ENCODE measurements around the gene SYT1. TPM values are rescaled to one million over a fixed set of nuclear protein-coding genes. Genes with fewer than 3 reads are reported as not detected.

Gene SYT1
- total RNA-seq, 1 donor from 2014 or later: 33.2 TPM

- H3K9ac ChIP-seq (ENCODE audit: low read length): no peak overlapping the region
- no peaks in the 10 kb centered on the region for H3K9me3 ChIP-seq (ENCODE audit: insufficient read depth, low read depth, low read length)
- TF ChIP-seq CTCF (IDR thresholded peaks at IDR 0.05; ENCODE audit: insufficient read depth, low read depth, low read length): no peak
- H3K4me3 Mint-ChIP-seq (ENCODE audit: unreplicated experiment): no peak overlapping the region
- H3K4me1 Mint-ChIP-seq (ENCODE audit: low read depth, unreplicated experiment): peaks cover 32% of the 10 kb centered on the region
- no peaks in the 10 kb centered on the region for H3K36me3 ChIP-seq (ENCODE audit: insufficient read depth, low read length)
- no peaks in the 10 kb centered on the region for H3K36me3 Mint-ChIP-seq (ENCODE audit: low read depth, unreplicated experiment)
- H3K79me2 ChIP-seq (ENCODE audit: insufficient read depth, low read length): no peaks in the 10 kb centered on the region
- H3K4me3 ChIP-seq (ENCODE audit: insufficient read depth, low read depth, low read length): no peak overlapping the region
- H3K27me3 ChIP-seq (ENCODE audit: insufficient read depth, low read length): no peaks in the 10 kb centered on the region
- no peak for FAIRE-seq
- no peaks in the 10 kb centered on the region for H3K27me3 Mint-ChIP-seq (ENCODE audit: low read depth, unreplicated experiment)
- H3K4me1 ChIP-seq (ENCODE audit: insufficient read depth, low read length): peaks cover 25% of the 10 kb centered on the region
- peak; percentile 27 for DNase-seq (ENCODE audit: low read depth)
- H3K27ac ChIP-seq (ENCODE audit: low read depth, low read length): no peak overlapping the region
- no peaks in the 10 kb centered on the region for H3K9me3 Mint-ChIP-seq (ENCODE audit: unreplicated experiment)
- no peak overlapping the region for H3K27ac Mint-ChIP-seq (ENCODE audit: unreplicated experiment)
- no peak overlapping the region for H2AFZ ChIP-seq (ENCODE audit: low read depth, low read length)
- no peak overlapping the region for H3K4me2 ChIP-seq (ENCODE audit: low read length)
- no peaks in the 10 kb centered on the region for H4K20me1 ChIP-seq (ENCODE audit: insufficient read depth, low read length)
Measured at GRCh38 chr12:78885466-78885865, 20.9 kb downstream of the SYT1 start.

- no peaks in the 10 kb centered on the region for H3K27me3 ChIP-seq (ENCODE audit: insufficient read depth, low read length)
- DNase-seq (ENCODE audit: low read depth): peak; percentile 90
- Mint-ChIP-seq H3K36me3 (ENCODE audit: low read depth, unreplicated experiment) (no peaks in the 10 kb centered on the region), H3K9me3 (ENCODE audit: unreplicated experiment) (no peaks in the 10 kb centered on the region), H3K4me3 (ENCODE audit: unreplicated experiment) (no peak overlapping the region), H3K4me1 (ENCODE audit: low read depth, unreplicated experiment) (peaks cover 20% of the 10 kb centered on the region), H3K27me3 (ENCODE audit: low read depth, unreplicated experiment) (no peaks in the 10 kb centered on the region), H3K27ac (ENCODE audit: unreplicated experiment) (peak overlapping the region; percentile 95)
- no peaks in the 10 kb centered on the region for H3K36me3 ChIP-seq (ENCODE audit: insufficient read depth, low read length)
- no peaks in the 10 kb centered on the region for H4K20me1 ChIP-seq (ENCODE audit: insufficient read depth, low read length)
- FAIRE-seq: peak; percentile 66
- H3K9ac ChIP-seq (ENCODE audit: low read length): peak overlapping the region; percentile 52
- peak overlapping the region; percentile 54 for H2AFZ ChIP-seq (ENCODE audit: low read depth, low read length)
- no peaks in the 10 kb centered on the region for H3K79me2 ChIP-seq (ENCODE audit: insufficient read depth, low read length)
- no peaks in the 10 kb centered on the region for H3K9me3 ChIP-seq (ENCODE audit: insufficient read depth, low read depth, low read length)
- H3K4me2 ChIP-seq (ENCODE audit: low read length): peak overlapping the region; percentile 71
- peak overlapping the region; percentile 46 for H3K4me3 ChIP-seq (ENCODE audit: insufficient read depth, low read depth, low read length)
- peaks cover 20% of the 10 kb centered on the region for H3K4me1 ChIP-seq (ENCODE audit: insufficient read depth, low read length)
- TF ChIP-seq EZH2 (IDR thresholded peaks at IDR 0.05; ENCODE audit: insufficient read depth, low read length) (no peak), CTCF (IDR thresholded peaks at IDR 0.05; ENCODE audit: insufficient read depth, low read depth, low read length) (no peak)
- peak overlapping the region; percentile 88 for H3K27ac ChIP-seq (ENCODE audit: low read depth, low read length)
Measured at GRCh38 chr12:78886719-78887407, 22.3 kb downstream of the SYT1 start.

GRCh38 chr12:78887444-78887843 is 22.9 kb downstream of the SYT1 start:
- Histone ChIP-seq H3K27ac (ENCODE audit: low read depth, low read length) (peak overlapping the region; percentile 88), H3K79me2 (ENCODE audit: insufficient read depth, low read length) (no peaks in the 10 kb centered on the region), H3K4me3 (ENCODE audit: insufficient read depth, low read depth, low read length) (peak overlapping the region; percentile 46), H3K36me3 (ENCODE audit: insufficient read depth, low read length) (no peaks in the 10 kb centered on the region), H3K9me3 (ENCODE audit: insufficient read depth, low read depth, low read length) (no peaks in the 10 kb centered on the region), H3K9ac (ENCODE audit: low read length) (peak overlapping the region; percentile 52), H3K4me2 (ENCODE audit: low read length) (peak overlapping the region; percentile 71), H3K27me3 (ENCODE audit: insufficient read depth, low read length) (no peaks in the 10 kb centered on the region), H3K4me1 (ENCODE audit: insufficient read depth, low read length) (peaks cover 20% of the 10 kb centered on the region), H4K20me1 (ENCODE audit: insufficient read depth, low read length) (no peaks in the 10 kb centered on the region), H2AFZ (ENCODE audit: low read depth, low read length) (peak overlapping the region; percentile 54)
- Mint-ChIP-seq H3K27me3 (ENCODE audit: low read depth, unreplicated experiment) (no peaks in the 10 kb centered on the region), H3K9me3 (ENCODE audit: unreplicated experiment) (no peaks in the 10 kb centered on the region), H3K4me1 (ENCODE audit: low read depth, unreplicated experiment) (peaks cover 17% of the 10 kb centered on the region), H3K36me3 (ENCODE audit: low read depth, unreplicated experiment) (no peaks in the 10 kb centered on the region), H3K27ac (ENCODE audit: unreplicated experiment) (peak overlapping the region; percentile 95), H3K4me3 (ENCODE audit: unreplicated experiment) (no peak overlapping the region)
- TF ChIP-seq CTCF (IDR thresholded peaks at IDR 0.05; ENCODE audit: insufficient read depth, low read depth, low read length) (no peak), EZH2 (IDR thresholded peaks at IDR 0.05; ENCODE audit: insufficient read depth, low read length) (no peak)
- DNase-seq (ENCODE audit: low read depth) (no peak), FAIRE-seq (no peak)

All from astrocyte (in vitro differentiated cells and primary cell).